Ammon's horn (tissue), 1 donor: ENCODE measurements around the gene MMGT1.
"Not testable (repeated sequence)": the region's sequence is repeated elsewhere in the genome, so short reads cannot be mapped to it uniquely, and the experiment has no call there.

Experiments used
- DNase-seq: peaks from one replicate; pipeline ENCODE4 v3.0.0-alpha.2; 2016; ENCODE audit warnings: low spot score

The MMGT1 gene

DNA sequence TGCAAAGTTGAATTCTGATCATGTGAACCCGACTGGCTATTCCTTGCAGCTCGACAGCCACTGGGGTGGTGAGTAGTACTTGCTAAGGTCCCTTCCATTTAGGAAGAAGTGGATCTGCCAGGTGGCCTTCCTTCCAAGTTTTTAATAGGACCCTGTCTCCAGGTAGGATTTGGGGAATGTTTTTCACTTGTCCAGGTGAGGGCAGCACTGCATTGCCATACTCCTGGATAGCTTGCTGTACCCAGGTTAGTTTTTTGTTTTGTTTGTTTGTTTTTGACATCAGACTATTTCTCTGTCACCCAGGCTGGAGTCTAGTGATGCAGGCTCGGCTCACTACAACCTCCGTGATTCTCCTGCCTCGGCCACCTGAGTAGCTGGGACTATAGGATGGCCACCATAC, 50.4 kb downstream of the MMGT1 start:
- no peak for DNase-seq

DNA sequence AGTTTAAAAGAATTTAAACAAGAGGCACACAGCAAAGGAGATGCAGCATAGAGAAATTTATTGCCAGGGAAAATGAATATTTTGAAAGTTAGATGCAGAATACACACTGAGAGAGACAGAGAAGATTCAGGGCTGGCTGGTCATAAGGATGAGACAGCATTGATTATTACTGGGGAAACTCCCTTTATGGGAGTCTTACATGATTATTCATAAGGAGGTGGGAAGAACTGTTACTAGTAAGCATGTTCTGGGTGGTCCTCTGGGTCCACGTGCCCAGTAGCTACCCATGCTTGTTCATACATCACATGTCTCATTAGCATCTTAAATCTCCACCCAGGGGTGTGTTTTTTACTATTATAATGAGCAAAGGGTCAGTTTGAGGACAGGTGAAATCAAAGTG, 53.3 kb downstream of the MMGT1 start:
- DNase-seq = not testable (repeated sequence)

DNA sequence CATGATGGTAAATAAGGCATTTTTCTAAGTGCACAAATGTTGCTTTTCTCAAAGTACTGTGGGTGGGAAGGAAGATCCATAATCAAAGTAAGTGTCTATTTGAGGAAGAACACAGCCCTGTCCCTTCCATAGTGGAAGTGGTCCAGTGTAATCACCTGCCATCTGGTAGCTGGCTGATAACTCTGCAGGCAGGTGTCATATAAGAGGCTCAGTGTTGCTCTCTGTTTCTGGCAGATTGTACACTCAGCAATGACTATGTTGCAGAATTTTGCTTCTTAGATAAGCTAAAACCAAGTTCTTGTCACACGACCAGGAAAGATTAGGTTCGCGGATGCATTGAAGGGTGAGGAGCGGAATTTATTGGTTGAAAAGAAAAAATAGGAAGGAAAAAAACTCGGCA, 59.4 kb downstream of the MMGT1 start:
- DNase-seq = no peak
